ENCODE data around the gene DDX6.
"Not testable (repeated sequence)": the region's sequence is repeated elsewhere in the genome, so short reads cannot be mapped to it uniquely, and the experiment has no call there.

GRCh38 chr11:118729753-118730152 is 61.2 kb downstream of the DDX6 start:
- not testable (repeated sequence) for TF ChIP-seq CTCF (IDR thresholded peaks at IDR 0.05; ENCODE audit: poor library complexity, severe bottlenecking); RAD21 (conservative IDR thresholded peaks at IDR 0.05); POLR2AphosphoS5 (IDR thresholded peaks at IDR 0.05); EP300 (conservative IDR thresholded peaks at IDR 0.05; ENCODE audit: poor library complexity, severe bottlenecking)

All from neural cell (in vitro differentiated cells).